K562 (cell line): ENCODE results near the gene UGP2. TPM values are rescaled to one million over a fixed set of nuclear protein-coding genes. Genes with fewer than 3 reads are reported as not detected.

Experiments
- ATF3 ChIP-seq, 2 experiments: fragments of 450-650 bp in 1 of 2; sonication (generic) in 1 of 2; formaldehyde crosslinking in 1 of 2; IDR thresholded peaks in 1 of 2; conservative IDR thresholded peaks in 1 of 2; 2 replicates each; pipeline versions ENCODE4 v1.6.1 to v1.8.1; 2016 to 2023; ENCODE audit warnings: mild to moderate bottlenecking in 2 of 2, moderate library complexity in 2 of 2, inconsistent platforms in 1 of 2, missing genetic modification reagents in 1 of 2
- CSDE1 ChIP-seq, 2 experiments: fragments of 450-650 bp; IDR thresholded peaks; 2 replicates each; pipeline ENCODE4 v1.6.1; 2016; ENCODE audit warnings: mild to moderate bottlenecking in 1 of 2
- DDX20 ChIP-seq: fragments of 450-650 bp; IDR thresholded peaks from 2 replicates; pipeline ENCODE4 v1.6.1; 2016; ENCODE audit warnings: missing genetic modification characterization, low read depth, mild to moderate bottlenecking, missing compliant biosample characterization, moderate library complexity
- E2F1 ChIP-seq: sonication (generic); formaldehyde crosslinking; IDR thresholded peaks from 2 replicates; pipeline ENCODE4 v1.8.1; 2023; ENCODE audit warnings: mild to moderate bottlenecking, missing genetic modification reagents, moderate library complexity
- GATAD2B ChIP-seq: fragments of 450-650 bp; IDR thresholded peaks from 2 replicates; pipeline ENCODE4 v1.6.1; 2017; ENCODE audit warnings: mild to moderate bottlenecking, borderline replicate concordance
- HES1 ChIP-seq: fragments of 450-650 bp; IDR thresholded peaks from 2 replicates; pipeline ENCODE4 v1.6.1; 2016; ENCODE audit warnings: low read depth, mild to moderate bottlenecking, moderate library complexity
- NRF1 ChIP-seq, 2 experiments: fragments of 450-650 bp; IDR thresholded peaks in 1 of 2; conservative IDR thresholded peaks in 1 of 2; 2 replicates each; pipeline ENCODE4 v1.6.1; 2014; ENCODE audit warnings: mild to moderate bottlenecking in 2 of 2
- OTX1 ChIP-seq: fragments of 450-650 bp; formaldehyde crosslinking; IDR thresholded peaks from 2 replicates; pipeline ENCODE4 v1.4.0; 2022; ENCODE audit warnings: mild to moderate bottlenecking
- PATZ1 ChIP-seq: fragments of 250-450 bp; sonication (Bioruptor Pico); IDR thresholded peaks from 2 replicates; pipeline ENCODE4 v1.5.0; 2020; ENCODE audit warnings: mild to moderate bottlenecking, borderline replicate concordance
- RBM39 ChIP-seq: fragments of 200-400 bp; formaldehyde crosslinking; optimal IDR thresholded peaks from 2 replicates; pipeline ENCODE3; 2018; ENCODE audit warnings: low read depth, low read length
- RNF219 ChIP-seq: fragments of 250-450 bp; sonication (Bioruptor Pico); IDR thresholded peaks from 2 replicates; pipeline ENCODE4 v1.5.0; 2022; ENCODE audit warnings: mild to moderate bottlenecking
- SETDB1 ChIP-seq: IDR thresholded peaks from one replicate; pipeline ENCODE4 v1.6.1; 2012; ENCODE audit warnings: low read length, control low read depth, inconsistent platforms
- XRCC5 ChIP-seq: fragments of 200-400 bp; formaldehyde crosslinking; IDR thresholded peaks from 2 replicates; pipeline ENCODE4 v1.6.1; 2017; ENCODE audit warnings: low read depth, mild to moderate bottlenecking, low read length
- ZFPM2 ChIP-seq: fragments of 250-450 bp; sonication (Bioruptor Pico); IDR thresholded peaks from 2 replicates; pipeline ENCODE4 v1.5.1; 2022; ENCODE audit warnings: mild to moderate bottlenecking
- ZNF551 ChIP-seq: fragments of 250-450 bp; sonication (Bioruptor Pico); IDR thresholded peaks from 2 replicates; pipeline ENCODE4 v1.5.0; 2021; ENCODE audit warnings: mild to moderate bottlenecking, moderate library complexity
- ZNF766 ChIP-seq: fragments of 200-800 bp; sonication (Bioruptor generic); conservative IDR thresholded peaks from 2 replicates; pipeline ENCODE4 v1.6.1; 2016; ENCODE audit warnings: missing genetic modification characterization, missing compliant biosample characterization
- polyA plus RNA-seq, 8 experiments: library from polyadenylated mRNA; depleted of rRNA in 4 of 8; stranded (reverse) in 5 of 8; unstranded in 3 of 8; fragments of >200 nt; fragmentation: Nextera tagmentation in 2 of 8; fragmentation: Illumina TruSeq in 1 of 8; extraction: Ambion mirVana in 2 of 8; extraction: Trizol in 1 of 8; gene quantifications; 2 replicates each; pipeline versions ENCODE4 v1.2.1 to v1.2.3, GENCODE V29; 2011 to 2014; ENCODE audit warnings: inconsistent platforms in 1 of 8, missing spikeins in 1 of 8
- total RNA-seq, 7 experiments: library from RNA; depleted of rRNA in 6 of 7; stranded (reverse); fragments of >200 nt in 6 of 7; fragmentation: Illumina TruSeq in 2 of 7; extraction: Trizol in 2 of 7; gene quantifications; 2 replicates each; pipeline versions ENCODE4 v1.2.1 to v1.2.3, GENCODE V29; 2011 to 2021; ENCODE audit warnings: low replicate concordance in 1 of 7

Gene UGP2
- total and polyA plus RNA-seq, 9 of the 15 experiments (the other 6 are each of a cell fraction or from before 2014, with no cell fraction given): 25.2 to 69.3 (median 58.9) TPM

GRCh38 chr2:63874204-63875130, 32.8 kb downstream of the UGP2 start (continued):
- TF ChIP-seq NRF1 (conservative IDR thresholded peaks at IDR 0.05 in 1 of 2, IDR thresholded peaks at IDR 0.05 in 1 of 2): no peak
- TF ChIP-seq XRCC5: no peak
- no peak for TF ChIP-seq SETDB1
- TF ChIP-seq E2F1 (CRISPR knock-in tag): no peak
- no peak for TF ChIP-seq GATAD2B
- TF ChIP-seq PATZ1 (CRISPR knock-in tag): no peak
- TF ChIP-seq ZFPM2 (CRISPR knock-in tag): no peak
- no peak for TF ChIP-seq ZNF551 (CRISPR knock-in tag)
- TF ChIP-seq DDX20 (tag): no peak
- TF ChIP-seq RNF219 (CRISPR knock-in tag): no peak
- TF ChIP-seq OTX1 (CRISPR knock-in tag): no peak
- no peak for TF ChIP-seq HES1
- TF ChIP-seq ZNF766: peak; percentile 90; the same call in 1 of the 2 replicates
- peak; percentile 36; the same call in 1 of the 2 replicates for TF ChIP-seq ATF3 (IDR thresholded peaks at IDR 0.05)
- TF ChIP-seq ATF3 (CRISPR knock-in tag; conservative IDR thresholded peaks at IDR 0.05): no peak
- TF ChIP-seq CSDE1 (IDR thresholded peaks at IDR 0.05): no peak
- no peak for TF ChIP-seq RBM39
- TF ChIP-seq, all 486 proteins: peak for 6
